DND-41 (cell line): ENCODE results near the gene TLK1.

Experiments
- ATAC-seq: fragments of 200-7000 bp; cut with Tn5 transposase; 3 replicates; pipeline ENCODE4 v1.9.1; 2021; ENCODE audit warnings: low read depth; ENCODE audit not compliant: insufficient read depth
- DNase-seq: peaks from one replicate; pipeline ENCODE4 v3.0.0-alpha.2; 2020
- H2AFZ ChIP-seq: 2 replicates; pipeline ENCODE4 v1.6.0; 2012; ENCODE audit warnings: low read depth, low read length
- H3K27ac ChIP-seq: 2 replicates; pipeline ENCODE4 v1.5.1; 2012; ENCODE audit warnings: low read length, inconsistent platforms
- H3K27me3 ChIP-seq: fragments of 200-600 bp; sonication (generic); 2 replicates; pipeline ENCODE4 v1.6.0; 2012; ENCODE audit warnings: low read length, mild to moderate bottlenecking, inconsistent platforms; ENCODE audit not compliant: insufficient read depth, poor library complexity
- H3K36me3 ChIP-seq: 2 replicates; pipeline ENCODE4 v1.5.1; 2012; ENCODE audit warnings: low read length, inconsistent platforms; ENCODE audit not compliant: insufficient read depth
- H3K4me1 ChIP-seq: 2 replicates; pipeline ENCODE4 v1.5.1; 2012; ENCODE audit warnings: mild to moderate bottlenecking, low read length; ENCODE audit not compliant: insufficient read depth
- H3K4me2 ChIP-seq: 2 replicates; pipeline ENCODE4 v1.6.0; 2012; ENCODE audit warnings: mild to moderate bottlenecking, moderate library complexity, low read length, inconsistent platforms; ENCODE audit not compliant: insufficient read depth
- H3K4me3 ChIP-seq, 2 experiments: fragments of 200-600 bp in 1 of 2; shearing (Covaris generic) in 1 of 2; 2 replicates each; pipeline ENCODE4 v1.5.1; 2012 to 2016; ENCODE audit warnings: inconsistent platforms in 2 of 2, low read length in 2 of 2, mild to moderate bottlenecking in 2 of 2, low read depth in 1 of 2, moderate library complexity in 1 of 2
- H3K79me2 ChIP-seq: 2 replicates; pipeline ENCODE4 v1.6.0; 2012; ENCODE audit warnings: low read length, inconsistent platforms; ENCODE audit not compliant: insufficient read depth
- H3K9ac ChIP-seq: 2 replicates; pipeline ENCODE4 v1.6.0; 2012; ENCODE audit warnings: low read depth, mild to moderate bottlenecking, inconsistent platforms, low read length, moderate library complexity
- H3K9me3 ChIP-seq: 2 replicates; pipeline ENCODE4 v1.5.1; 2012; ENCODE audit warnings: low read length, moderate library complexity, mild to moderate bottlenecking, inconsistent platforms; ENCODE audit not compliant: insufficient read depth, severe bottlenecking
- H4K20me1 ChIP-seq: 2 replicates; pipeline ENCODE4 v1.6.0; 2012; ENCODE audit warnings: low read length; ENCODE audit not compliant: insufficient read depth
- EZH2 ChIP-seq: IDR thresholded peaks from 3 replicates; pipeline ENCODE4 v1.6.1; 2012; ENCODE audit warnings: borderline replicate concordance, low read depth, mild to moderate bottlenecking, moderate library complexity, low read length, inconsistent platforms; ENCODE audit not compliant: severe bottlenecking
- TF ChIP-seq, protein P1 (sequence below): IDR thresholded peaks from 2 replicates; pipeline ENCODE4 v1.5.1; 2012; ENCODE audit warnings: borderline replicate concordance, low read length, moderate library complexity, mild to moderate bottlenecking; ENCODE audit not compliant: poor library complexity, severe bottlenecking; ENCODE audit errors: extremely low read depth

Gene TLK1

DNA sequence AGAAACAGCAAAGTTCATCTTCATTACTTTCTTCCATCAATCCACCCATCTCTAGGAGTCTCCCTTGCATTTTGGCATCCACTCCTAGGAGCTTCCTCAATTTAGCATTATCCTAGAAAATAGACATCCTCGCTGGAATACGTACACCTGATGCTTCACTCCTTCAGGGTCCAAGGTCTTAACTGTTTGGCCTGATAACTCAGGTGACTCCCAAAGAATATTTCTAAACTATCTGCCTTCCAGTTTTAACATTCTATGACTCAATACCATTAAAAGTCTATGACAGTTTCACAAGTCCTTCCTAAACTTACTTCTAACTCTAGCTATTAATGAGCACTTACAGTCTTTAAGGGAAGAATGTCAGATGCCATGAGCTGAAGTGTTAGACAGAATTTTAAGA lies 26.5 kb upstream of the TLK1 start:
- Histone ChIP-seq H3K79me2 (no peaks in the 10 kb centered on the region), H3K4me3 (no peak overlapping the region), H3K27me3 (no peaks in the 10 kb centered on the region), H3K9me3 (no peaks in the 10 kb centered on the region), H2AFZ (no peak overlapping the region), H3K4me1 (no peaks in the 10 kb centered on the region), H3K9ac (no peak overlapping the region), H3K4me2 (no peak overlapping the region), H3K27ac (no peak overlapping the region), H3K36me3 (no peaks in the 10 kb centered on the region), H4K20me1 (no peaks in the 10 kb centered on the region)
- ATAC-seq (no peak), DNase-seq (no peak)
- TF ChIP-seq, protein P1, sequence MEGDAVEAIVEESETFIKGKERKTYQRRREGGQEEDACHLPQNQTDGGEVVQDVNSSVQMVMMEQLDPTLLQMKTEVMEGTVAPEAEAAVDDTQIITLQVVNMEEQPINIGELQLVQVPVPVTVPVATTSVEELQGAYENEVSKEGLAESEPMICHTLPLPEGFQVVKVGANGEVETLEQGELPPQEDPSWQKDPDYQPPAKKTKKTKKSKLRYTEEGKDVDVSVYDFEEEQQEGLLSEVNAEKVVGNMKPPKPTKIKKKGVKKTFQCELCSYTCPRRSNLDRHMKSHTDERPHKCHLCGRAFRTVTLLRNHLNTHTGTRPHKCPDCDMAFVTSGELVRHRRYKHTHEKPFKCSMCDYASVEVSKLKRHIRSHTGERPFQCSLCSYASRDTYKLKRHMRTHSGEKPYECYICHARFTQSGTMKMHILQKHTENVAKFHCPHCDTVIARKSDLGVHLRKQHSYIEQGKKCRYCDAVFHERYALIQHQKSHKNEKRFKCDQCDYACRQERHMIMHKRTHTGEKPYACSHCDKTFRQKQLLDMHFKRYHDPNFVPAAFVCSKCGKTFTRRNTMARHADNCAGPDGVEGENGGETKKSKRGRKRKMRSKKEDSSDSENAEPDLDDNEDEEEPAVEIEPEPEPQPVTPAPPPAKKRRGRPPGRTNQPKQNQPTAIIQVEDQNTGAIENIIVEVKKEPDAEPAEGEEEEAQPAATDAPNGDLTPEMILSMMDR = no peak
- TF ChIP-seq EZH2 = no peak

DNA sequence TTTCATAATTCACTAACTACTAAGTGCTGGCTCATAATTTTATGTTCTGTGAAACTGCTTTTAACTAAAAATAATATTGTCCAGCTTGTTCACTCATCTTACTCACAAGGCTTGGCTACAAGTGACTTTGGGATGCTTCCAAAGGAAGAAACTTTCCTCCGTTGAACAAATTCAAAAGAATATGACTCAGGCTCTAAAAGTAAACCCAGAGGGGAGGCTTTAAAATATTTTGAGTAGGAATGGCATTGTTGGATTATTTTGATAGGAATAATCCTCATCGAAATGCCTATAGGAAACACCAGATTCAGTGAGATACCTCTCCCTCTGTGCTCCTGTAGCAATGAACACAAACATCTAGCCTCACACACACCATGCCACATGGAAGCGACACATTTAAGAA lies 25.2 kb upstream of the TLK1 start:
- Histone ChIP-seq H3K27ac (no peak overlapping the region), H4K20me1 (no peaks in the 10 kb centered on the region), H3K4me2 (no peak overlapping the region), H3K4me1 (no peaks in the 10 kb centered on the region), H3K4me3 (no peak overlapping the region), H3K9ac (no peak overlapping the region), H2AFZ (no peak overlapping the region), H3K36me3 (no peaks in the 10 kb centered on the region), H3K9me3 (no peaks in the 10 kb centered on the region), H3K27me3 (no peaks in the 10 kb centered on the region), H3K79me2 (no peaks in the 10 kb centered on the region)
- no peak for ATAC-seq
- DNase-seq = no peak
- TF ChIP-seq, protein P1 = no peak
- TF ChIP-seq EZH2 = no peak

DNA sequence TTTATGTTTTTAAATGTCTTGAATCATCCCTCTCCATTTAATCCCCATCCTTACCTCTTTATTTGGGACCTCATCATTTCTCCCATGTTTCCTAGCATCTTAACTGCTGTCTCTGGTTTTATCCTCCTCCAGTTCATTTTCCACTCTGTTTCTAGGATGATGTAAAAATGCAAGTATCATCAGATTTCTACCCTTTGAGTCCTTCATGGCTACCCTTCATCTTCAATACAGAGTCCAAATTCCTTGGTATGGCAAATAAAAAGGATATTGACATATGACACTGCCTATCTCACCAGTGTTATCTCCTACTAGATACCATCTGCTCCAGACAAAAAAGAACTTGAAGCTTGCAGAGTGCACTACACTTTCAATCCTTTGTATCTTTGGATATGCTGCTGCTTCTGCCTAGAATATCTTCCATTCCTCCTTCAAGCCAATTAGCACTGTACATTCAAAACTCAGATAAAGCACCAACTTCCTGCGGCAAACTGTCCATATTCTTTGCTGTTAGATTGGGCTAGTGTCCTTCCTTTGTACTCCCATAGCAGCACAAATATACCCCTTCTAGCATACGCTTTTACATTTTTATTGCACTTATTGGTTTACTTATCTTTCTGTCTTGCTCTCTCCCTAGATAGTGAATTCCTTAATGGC lies 24.6 kb upstream of the TLK1 start:
- Histone ChIP-seq H3K79me2 (no peaks in the 10 kb centered on the region), H3K4me3 (no peak overlapping the region), H3K36me3 (no peaks in the 10 kb centered on the region), H2AFZ (no peak overlapping the region), H3K27ac (no peak overlapping the region), H3K27me3 (no peaks in the 10 kb centered on the region), H3K4me2 (no peak overlapping the region), H3K9me3 (no peaks in the 10 kb centered on the region), H3K4me1 (no peaks in the 10 kb centered on the region), H3K9ac (no peak overlapping the region), H4K20me1 (no peaks in the 10 kb centered on the region)
- no peak for DNase-seq
- TF ChIP-seq, protein P1 = no peak
- TF ChIP-seq EZH2 = no peak
- no peak for ATAC-seq
